Caco-2 (cell line): Measurements from ENCODE around the gene SERGEF. TPM values are rescaled to one million over a fixed set of nuclear protein-coding genes. Genes with fewer than 3 reads are reported as not detected.
A peak's percentile ranks its signal among the peaks of the same experiment; 100 is the strongest.

Source experiments
- BruUV-seq: library from RNA; stranded (reverse); fragments of 400-500 nt; replicated peaks from 2 replicates; lab custom pipeline; 2021; lab: Mats Ljungman, UMichigan
- CTCF ChIA-PET: fragments of 300-600 bp; sonication (Branson Sonifier 250); formaldehyde crosslinking; loops from one replicate; lab custom pipeline; 2022; ENCODE audit warnings: antibody characterized with exemption; lab: Charles Lee
- POLR2A ChIA-PET: fragments of 300-600 bp; sonication (Branson Sonifier 250); formaldehyde crosslinking; loops from one replicate; lab custom pipeline; 2022; ENCODE audit warnings: antibody characterized with exemption; lab: Charles Lee
- DNase-seq, 2 experiments: peaks; one replicate each; pipeline versions ENCODE4 v3.0.0 to v3.0.0-alpha.2; 2020 to 2022
- H3K27me3 ChIP-seq: replicated peaks from 2 replicates; pipeline ENCODE4 v1.6.0; 2011; ENCODE audit warnings: low read length; ENCODE audit not compliant: control insufficient read depth, insufficient read depth
- H3K36me3 ChIP-seq: 2 replicates; pipeline ENCODE4 v1.5.1; 2011; ENCODE audit warnings: low read length; ENCODE audit not compliant: control insufficient read depth, insufficient read depth
- H3K4me1 ChIP-seq: fragments of 250-450 bp; sonication (Bioruptor Pico); 2 replicates; pipeline ENCODE4 v1.5.1; 2020; ENCODE audit warnings: mild to moderate bottlenecking
- H3K4me3 ChIP-seq: 2 replicates; pipeline ENCODE4 v1.5.1; 2011; ENCODE audit warnings: low read depth, mild to moderate bottlenecking, control low read depth, low read length
- H3K9me3 ChIP-seq: fragments of 250-450 bp; sonication (Bioruptor Pico); 2 replicates; pipeline ENCODE4 v1.5.1; 2020; ENCODE audit warnings: mild to moderate bottlenecking, moderate library complexity
- H3K27ac Mint-ChIP-seq: one replicate; pipeline ENCODE4 v1.8.0; 2022; ENCODE audit warnings: mixed read lengths; ENCODE audit not compliant: unreplicated experiment
- H3K27me3 Mint-ChIP-seq: one replicate; pipeline ENCODE4 v1.8.0; 2022; ENCODE audit warnings: mixed read lengths; ENCODE audit not compliant: insufficient read depth, unreplicated experiment
- H3K36me3 Mint-ChIP-seq: one replicate; pipeline ENCODE4 v1.8.0; 2022; ENCODE audit warnings: mild to moderate bottlenecking, mixed read lengths; ENCODE audit not compliant: insufficient read depth, unreplicated experiment
- H3K4me1 Mint-ChIP-seq: one replicate; pipeline ENCODE4 v1.8.0; 2022; ENCODE audit warnings: low read depth, mixed read lengths; ENCODE audit not compliant: unreplicated experiment
- H3K4me3 Mint-ChIP-seq: one replicate; pipeline ENCODE4 v1.8.0; 2022; ENCODE audit warnings: mild to moderate bottlenecking, moderate library complexity, mixed read lengths; ENCODE audit not compliant: unreplicated experiment
- H3K9me3 Mint-ChIP-seq: one replicate; pipeline ENCODE4 v1.8.0; 2022; ENCODE audit warnings: mixed read lengths; ENCODE audit not compliant: unreplicated experiment
- intact Hi-C: fragments of 100-400 bp; cut with micrococcal nuclease; formaldehyde crosslinking; loops from one replicate; pipeline ENCODE4 v1.10.0; 2022; ENCODE audit not compliant: unreplicated experiment
- total RNA-seq: library from RNA; stranded (reverse); gene quantifications from 2 replicates; pipeline ENCODE4 v1.2.3, GENCODE V29; 2022
- TF ChIP-seq, protein P1 (sequence below), 2 experiments: fragments of 200-600 bp in 1 of 2; IDR thresholded peaks; 1 replicate in 1 of 2; 2 replicates in 1 of 2; pipeline versions ENCODE4 v1.5.1 to v1.8.0; 2011 to 2022; ENCODE audit warnings: antibody characterized with exemption in 1 of 2, control low read depth in 1 of 2, inconsistent platforms in 1 of 2, low read depth in 1 of 2, low read length in 1 of 2, mild to moderate bottlenecking in 1 of 2, moderate library complexity in 1 of 2; ENCODE audit not compliant: insufficient read depth in 1 of 2, severe bottlenecking in 1 of 2, unreplicated experiment in 1 of 2

Gene SERGEF
- total RNA-seq, 1 experiment from 2014 or later = 17.5 TPM

DNA sequence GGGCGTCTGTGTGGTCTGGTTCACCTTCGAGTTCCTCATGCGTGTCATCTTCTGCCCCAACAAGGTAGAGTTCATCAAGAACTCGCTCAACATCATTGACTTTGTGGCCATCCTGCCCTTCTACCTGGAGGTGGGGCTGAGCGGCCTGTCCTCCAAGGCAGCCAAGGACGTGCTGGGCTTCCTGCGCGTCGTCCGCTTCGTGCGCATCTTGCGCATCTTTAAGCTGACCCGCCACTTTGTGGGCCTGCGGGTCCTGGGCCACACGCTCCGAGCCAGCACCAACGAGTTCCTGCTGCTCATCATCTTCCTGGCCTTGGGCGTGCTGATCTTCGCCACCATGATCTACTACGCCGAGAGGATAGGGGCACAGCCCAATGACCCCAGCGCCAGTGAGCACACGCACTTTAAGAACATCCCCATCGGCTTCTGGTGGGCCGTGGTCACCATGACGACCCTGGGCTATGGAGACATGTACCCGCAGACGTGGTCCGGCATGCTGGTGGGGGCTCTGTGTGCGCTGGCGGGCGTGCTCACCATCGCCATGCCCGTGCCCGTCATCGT is 240.9 kb downstream of the SERGEF start:
- intact Hi-C loops = no loop called here
- Mint-ChIP-seq H3K27me3 (peaks cover 7% of the 10 kb centered on the region), H3K4me3 (no peak overlapping the region), H3K27ac (no peak overlapping the region), H3K9me3 (no peaks in the 10 kb centered on the region), H3K36me3 (no peaks in the 10 kb centered on the region), H3K4me1 (no peaks in the 10 kb centered on the region)
- H3K27me3 ChIP-seq = no peaks in the 10 kb centered on the region
- BruUV-seq = no TSS peak
- ChIA-PET CTCF (no interaction called here), POLR2A (no interaction called here)
- H3K4me1 ChIP-seq = 0 out of 2 replicates have a peak, but pooled peaks cover 4% of the 10 kb centered on the region
- no peak overlapping the region for H3K4me3 ChIP-seq
- H3K36me3 ChIP-seq = no peaks in the 10 kb centered on the region
- H3K9me3 ChIP-seq = no peaks in the 10 kb centered on the region
- DNase-seq = peak in 1 of 2 experiments; percentile 13
- TF ChIP-seq, protein P1, sequence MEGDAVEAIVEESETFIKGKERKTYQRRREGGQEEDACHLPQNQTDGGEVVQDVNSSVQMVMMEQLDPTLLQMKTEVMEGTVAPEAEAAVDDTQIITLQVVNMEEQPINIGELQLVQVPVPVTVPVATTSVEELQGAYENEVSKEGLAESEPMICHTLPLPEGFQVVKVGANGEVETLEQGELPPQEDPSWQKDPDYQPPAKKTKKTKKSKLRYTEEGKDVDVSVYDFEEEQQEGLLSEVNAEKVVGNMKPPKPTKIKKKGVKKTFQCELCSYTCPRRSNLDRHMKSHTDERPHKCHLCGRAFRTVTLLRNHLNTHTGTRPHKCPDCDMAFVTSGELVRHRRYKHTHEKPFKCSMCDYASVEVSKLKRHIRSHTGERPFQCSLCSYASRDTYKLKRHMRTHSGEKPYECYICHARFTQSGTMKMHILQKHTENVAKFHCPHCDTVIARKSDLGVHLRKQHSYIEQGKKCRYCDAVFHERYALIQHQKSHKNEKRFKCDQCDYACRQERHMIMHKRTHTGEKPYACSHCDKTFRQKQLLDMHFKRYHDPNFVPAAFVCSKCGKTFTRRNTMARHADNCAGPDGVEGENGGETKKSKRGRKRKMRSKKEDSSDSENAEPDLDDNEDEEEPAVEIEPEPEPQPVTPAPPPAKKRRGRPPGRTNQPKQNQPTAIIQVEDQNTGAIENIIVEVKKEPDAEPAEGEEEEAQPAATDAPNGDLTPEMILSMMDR (IDR thresholded peaks at IDR 0.05; ENCODE audit: insufficient read depth in 1 of 2, low read depth in 1 of 2, low read length in 1 of 2, severe bottlenecking in 1 of 2, unreplicated experiment in 1 of 2) = no peak

DNA sequence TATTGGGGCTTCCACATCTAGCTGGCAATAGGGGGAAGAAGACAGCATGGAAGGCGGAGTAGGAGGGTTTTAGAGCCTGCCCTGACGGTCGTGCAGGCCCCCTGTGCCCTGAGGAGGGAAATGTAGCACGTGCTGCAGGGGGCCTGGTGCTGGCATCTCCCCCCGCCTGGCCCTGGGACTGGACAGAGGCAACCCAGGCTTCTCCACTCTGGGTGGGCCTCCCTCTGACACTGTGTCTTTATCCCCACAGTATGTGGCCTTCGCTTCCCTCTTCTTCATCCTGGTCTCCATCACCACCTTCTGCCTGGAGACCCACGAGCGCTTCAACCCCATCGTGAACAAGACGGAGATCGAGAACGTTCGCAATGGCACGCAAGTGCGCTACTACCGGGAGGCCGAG is 241.4 kb downstream of the SERGEF start:
- H3K27ac Mint-ChIP-seq = no peak overlapping the region
- no peaks in the 10 kb centered on the region for H3K9me3 ChIP-seq
- no peak overlapping the region for H3K4me3 ChIP-seq
- H3K4me1 ChIP-seq = 0 out of 2 replicates have a peak, but pooled peaks cover 4% of the 10 kb centered on the region
- H3K4me1 Mint-ChIP-seq = no peaks in the 10 kb centered on the region
- peak in 1 of 2 experiments; percentile 19 for DNase-seq
- TF ChIP-seq, protein P1 (IDR thresholded peaks at IDR 0.05; ENCODE audit: insufficient read depth in 1 of 2, low read depth in 1 of 2, low read length in 1 of 2, severe bottlenecking in 1 of 2, unreplicated experiment in 1 of 2) = no peak
- BruUV-seq = no TSS peak
- no peaks in the 10 kb centered on the region for H3K36me3 ChIP-seq
- H3K36me3 Mint-ChIP-seq = no peaks in the 10 kb centered on the region
- H3K27me3 ChIP-seq = no peaks in the 10 kb centered on the region
- H3K4me3 Mint-ChIP-seq = no peak overlapping the region
- peaks cover 7% of the 10 kb centered on the region for H3K27me3 Mint-ChIP-seq
- ChIA-PET POLR2A (no interaction called here), CTCF (interaction anchor here (1.4 kb wide), 1 partner anchor 202 kb away, joined by 3 read pairs; no protein-coding TSS in a partner anchor)
- H3K9me3 Mint-ChIP-seq = no peaks in the 10 kb centered on the region
- intact Hi-C loops = no loop called here

DNA sequence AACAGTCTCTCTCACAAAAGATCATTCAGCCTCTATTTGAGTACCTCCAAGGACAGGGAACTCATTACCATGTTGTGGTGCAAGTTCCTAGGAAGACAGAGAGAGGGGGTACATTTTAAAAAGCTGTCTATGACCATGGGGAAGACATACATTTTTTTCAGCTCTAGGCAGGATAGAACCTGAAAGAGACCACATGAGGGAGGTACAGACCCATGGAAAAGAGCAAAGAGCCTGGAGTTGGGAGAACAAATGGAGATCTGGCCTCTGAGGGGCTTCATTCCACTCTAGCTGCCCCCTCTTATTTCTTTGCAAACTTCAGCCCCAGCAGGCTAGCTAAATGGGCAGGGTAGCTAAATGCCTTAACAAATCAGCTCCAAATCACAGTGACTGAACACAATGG is 241.9 kb downstream of the SERGEF start:
- CTCF ChIA-PET = interaction anchor here (0.7 to 1.4 kb wide), 2 partner anchors 81 to 202 kb away, joined by 3 to 4 read pairs; no protein-coding TSS in a partner anchor

More for the DNA sequence above, 241.9 kb downstream of the SERGEF start:
- H3K36me3 ChIP-seq = no peaks in the 10 kb centered on the region
- POLR2A ChIA-PET = no interaction called here
- Mint-ChIP-seq H3K36me3 (no peaks in the 10 kb centered on the region), H3K27ac (no peak overlapping the region), H3K27me3 (peaks cover 4% of the 10 kb centered on the region), H3K4me1 (no peaks in the 10 kb centered on the region), H3K4me3 (no peak overlapping the region), H3K9me3 (no peaks in the 10 kb centered on the region)
- H3K27me3 ChIP-seq = no peaks in the 10 kb centered on the region
- intact Hi-C loops = no loop called here
- H3K4me3 ChIP-seq = no peak overlapping the region
- H3K4me1 ChIP-seq = 0 out of 2 replicates have a peak, but pooled peaks cover 4% of the 10 kb centered on the region
- no TSS peak for BruUV-seq
- no peaks in the 10 kb centered on the region for H3K9me3 ChIP-seq
- DNase-seq = no peak
- TF ChIP-seq, protein P1 (IDR thresholded peaks at IDR 0.05; ENCODE audit: insufficient read depth in 1 of 2, low read depth in 1 of 2, low read length in 1 of 2, severe bottlenecking in 1 of 2, unreplicated experiment in 1 of 2) = no peak
